Right atrium auricular region (tissue), 2 donors: ENCODE data around the gene ADAMTS9. TPM values are rescaled to one million over a fixed set of nuclear protein-coding genes. Genes with fewer than 3 reads are reported as not detected.

ENCODE experiments used
- DNase-seq: peaks from one replicate; pipeline ENCODE4 v3.0.0-alpha.2; 2019; ENCODE audit warnings: low spot score
- H3K27ac ChIP-seq, 2 donors: fragments of 200-600 bp; sonication (generic); 1 replicate in 1 of 2; 2 replicates in 1 of 2; pipeline ENCODE4 v1.5.1; 2016 to 2019
- H3K27me3 ChIP-seq, 2 donors: fragments of 200-600 bp; sonication (generic); one replicate each; pipeline versions ENCODE4 v1.5.1 to v1.6.0; 2017 to 2019
- H3K36me3 ChIP-seq: fragments of 200-600 bp; sonication (generic); one replicate; pipeline ENCODE4 v1.5.1; 2016
- H3K4me1 ChIP-seq, 2 donors: fragments of 200-600 bp; sonication (generic); one replicate each; pipeline versions ENCODE4 v1.5.1 to v1.6.0; 2017 to 2019
- H3K4me3 ChIP-seq, 2 donors: fragments of 200-600 bp; sonication (generic); 1 replicate in 1 of 2; 2 replicates in 1 of 2; pipeline ENCODE4 v1.5.1; 2017 to 2019; ENCODE audit warnings: mild to moderate bottlenecking in 1 of 2, moderate library complexity in 1 of 2
- H3K9me3 ChIP-seq, 2 donors: fragments of 200-600 bp; sonication (generic); one replicate each; pipeline ENCODE4 v1.5.1; 2019
- total RNA-seq, 2 donors: library from RNA; depleted of rRNA; stranded (reverse); fragments of >200 nt; gene quantifications; one replicate each; pipeline ENCODE4 v1.1.0, GENCODE V29; 2016
- TF ChIP-seq, protein P1 (sequence below), 2 donors: fragments of 200-600 bp; sonication (generic); IDR thresholded peaks; one replicate each; pipeline ENCODE4 v1.5.1; 2019; ENCODE audit warnings: antibody characterized with exemption in 2 of 2

The ADAMTS9 gene
- total RNA-seq, 2 donors from 2014 or later, result 20.2 to 21.0 TPM

DNA sequence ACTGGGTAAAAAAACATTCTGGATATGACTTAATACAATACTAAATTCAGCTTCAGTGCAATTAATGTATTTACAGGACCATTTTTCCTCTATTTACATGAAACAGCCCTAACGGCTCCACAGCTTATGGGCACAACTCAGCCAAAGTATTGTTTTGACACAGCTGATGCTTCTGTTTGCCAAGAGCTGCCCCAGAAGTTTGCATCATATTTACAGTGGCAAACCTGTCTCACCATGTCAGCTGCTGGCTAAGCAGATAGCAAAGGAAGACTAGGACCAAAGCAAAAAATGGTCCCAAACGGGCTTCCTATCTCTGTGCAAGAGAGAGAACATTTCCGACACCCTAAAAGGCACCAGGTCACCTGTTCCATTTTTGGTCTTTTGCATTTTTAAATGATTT, 94.5 kb downstream of the ADAMTS9 start:
- no peak overlapping the region for H3K4me3 ChIP-seq
- no peaks in the 10 kb centered on the region for H3K9me3 ChIP-seq
- DNase-seq, result no peak
- peaks cover 26% of the 10 kb centered on the region for H3K36me3 ChIP-seq
- no peaks in the 10 kb centered on the region for H3K27me3 ChIP-seq
- peaks cover 0 to 30% of the 10 kb centered on the region in 2 donors for H3K4me1 ChIP-seq
- TF ChIP-seq, protein P1, sequence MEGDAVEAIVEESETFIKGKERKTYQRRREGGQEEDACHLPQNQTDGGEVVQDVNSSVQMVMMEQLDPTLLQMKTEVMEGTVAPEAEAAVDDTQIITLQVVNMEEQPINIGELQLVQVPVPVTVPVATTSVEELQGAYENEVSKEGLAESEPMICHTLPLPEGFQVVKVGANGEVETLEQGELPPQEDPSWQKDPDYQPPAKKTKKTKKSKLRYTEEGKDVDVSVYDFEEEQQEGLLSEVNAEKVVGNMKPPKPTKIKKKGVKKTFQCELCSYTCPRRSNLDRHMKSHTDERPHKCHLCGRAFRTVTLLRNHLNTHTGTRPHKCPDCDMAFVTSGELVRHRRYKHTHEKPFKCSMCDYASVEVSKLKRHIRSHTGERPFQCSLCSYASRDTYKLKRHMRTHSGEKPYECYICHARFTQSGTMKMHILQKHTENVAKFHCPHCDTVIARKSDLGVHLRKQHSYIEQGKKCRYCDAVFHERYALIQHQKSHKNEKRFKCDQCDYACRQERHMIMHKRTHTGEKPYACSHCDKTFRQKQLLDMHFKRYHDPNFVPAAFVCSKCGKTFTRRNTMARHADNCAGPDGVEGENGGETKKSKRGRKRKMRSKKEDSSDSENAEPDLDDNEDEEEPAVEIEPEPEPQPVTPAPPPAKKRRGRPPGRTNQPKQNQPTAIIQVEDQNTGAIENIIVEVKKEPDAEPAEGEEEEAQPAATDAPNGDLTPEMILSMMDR (IDR thresholded peaks at IDR 0.05), result no peak
- no peak overlapping the region for H3K27ac ChIP-seq

DNA sequence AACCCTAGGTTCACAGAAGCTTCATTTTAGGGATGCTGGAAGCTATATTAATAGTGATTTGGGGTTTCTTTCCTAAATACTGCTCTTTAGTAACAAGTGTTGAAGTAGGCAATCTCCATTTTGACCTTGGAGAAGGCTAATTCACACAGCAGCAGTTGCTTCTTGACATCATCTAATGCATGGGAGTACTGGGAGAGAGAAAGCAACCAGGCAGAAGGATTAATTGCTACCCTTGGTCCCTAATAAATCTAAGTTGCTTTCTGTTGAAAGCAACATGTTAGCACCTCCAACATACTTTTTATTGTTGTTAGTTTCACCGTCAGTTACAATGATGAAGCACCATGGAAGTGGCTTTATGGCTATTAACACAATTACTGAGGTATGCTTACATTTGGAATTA, 96.2 kb downstream of the ADAMTS9 start:
- Histone ChIP-seq H3K27me3 (no peaks in the 10 kb centered on the region), H3K36me3 (peaks cover 20% of the 10 kb centered on the region), H3K27ac (no peak overlapping the region), H3K4me3 (no peak overlapping the region), H3K9me3 (no peaks in the 10 kb centered on the region), H3K4me1 (peaks cover 0 to 30% of the 10 kb centered on the region in 2 donors)
- DNase-seq, result no peak
- TF ChIP-seq, protein P1 (IDR thresholded peaks at IDR 0.05), result no peak

DNA sequence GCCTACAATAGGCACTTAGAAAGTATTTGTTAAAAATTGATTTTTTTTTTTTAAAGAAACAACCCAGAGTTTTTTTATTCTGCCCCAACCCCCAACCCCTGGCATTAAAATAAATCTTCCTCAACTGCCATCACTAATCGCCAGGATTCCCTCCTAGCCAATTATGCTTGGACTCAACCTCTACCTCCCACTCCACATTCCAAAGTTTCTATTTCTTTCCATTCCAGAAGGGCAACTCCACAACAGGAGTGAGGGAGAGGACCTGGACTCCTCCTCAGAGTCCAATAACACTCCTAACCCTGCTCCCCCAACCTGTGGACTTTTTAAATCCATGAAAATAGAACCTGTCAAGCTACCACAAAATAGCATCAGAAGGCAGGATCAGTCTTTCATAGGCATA, 99.4 kb downstream of the ADAMTS9 start:
- no peaks in the 10 kb centered on the region for H3K27me3 ChIP-seq
- H3K36me3 ChIP-seq, result peaks cover 10% of the 10 kb centered on the region
- H3K9me3 ChIP-seq, result no peaks in the 10 kb centered on the region
- peaks cover 0 to 4% of the 10 kb centered on the region in 2 donors for H3K4me1 ChIP-seq
- DNase-seq, result no peak
- TF ChIP-seq, protein P1 (IDR thresholded peaks at IDR 0.05), result no peak
- no peak overlapping the region for H3K27ac ChIP-seq
- H3K4me3 ChIP-seq, result no peak overlapping the region

DNA sequence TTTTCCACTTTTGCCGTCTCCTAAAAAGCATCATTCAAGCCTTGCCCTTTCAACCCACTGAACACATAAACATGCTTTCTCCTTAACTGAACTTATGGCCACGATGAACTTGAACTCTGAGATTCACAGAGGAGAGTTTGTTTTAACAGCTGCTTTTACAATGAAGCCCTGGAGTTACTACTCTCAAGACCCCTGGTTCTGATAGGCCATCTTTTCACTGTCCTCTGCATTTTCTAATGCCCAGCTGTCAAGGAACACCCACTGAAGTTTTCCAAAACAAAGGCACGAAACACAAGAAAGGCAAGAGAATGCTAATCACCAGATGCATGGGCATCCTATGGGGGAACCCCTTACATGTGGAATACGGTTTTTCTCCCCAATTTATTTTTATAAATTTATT, 100.8 kb downstream of the ADAMTS9 start:
- Histone ChIP-seq H3K4me3 (no peak overlapping the region), H3K4me1 (no peaks in the 10 kb centered on the region), H3K27ac (no peak overlapping the region), H3K9me3 (no peaks in the 10 kb centered on the region), H3K27me3 (no peaks in the 10 kb centered on the region), H3K36me3 (peaks cover 3% of the 10 kb centered on the region)
- TF ChIP-seq, protein P1 (IDR thresholded peaks at IDR 0.05), result no peak
- DNase-seq, result no peak

DNA sequence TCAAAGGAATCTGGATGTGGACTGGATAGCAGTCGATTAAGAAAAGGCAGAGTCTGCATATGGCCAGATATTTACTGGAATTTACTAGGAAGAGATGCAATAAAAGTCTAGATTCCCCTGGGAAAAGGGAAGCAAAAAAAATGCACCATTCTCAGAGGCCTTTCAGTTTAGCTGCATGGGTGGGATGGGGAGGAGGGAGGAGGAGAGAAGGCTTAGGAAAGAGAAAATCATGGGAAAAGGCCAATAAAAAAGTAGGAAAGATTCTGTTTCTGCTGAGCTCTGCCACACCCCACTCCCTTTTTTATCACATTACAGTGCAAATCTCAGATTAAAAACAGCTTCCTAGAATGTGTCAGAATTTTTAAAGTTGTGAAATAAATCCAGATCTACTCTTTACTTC, 103.6 kb downstream of the ADAMTS9 start:
- no peak for DNase-seq
- Histone ChIP-seq H3K9me3 (no peaks in the 10 kb centered on the region), H3K27ac (no peak overlapping the region), H3K27me3 (no peaks in the 10 kb centered on the region), H3K4me1 (no peaks in the 10 kb centered on the region), H3K4me3 (no peak overlapping the region), H3K36me3 (no peaks in the 10 kb centered on the region)
- TF ChIP-seq, protein P1 (IDR thresholded peaks at IDR 0.05), result no peak

DNA sequence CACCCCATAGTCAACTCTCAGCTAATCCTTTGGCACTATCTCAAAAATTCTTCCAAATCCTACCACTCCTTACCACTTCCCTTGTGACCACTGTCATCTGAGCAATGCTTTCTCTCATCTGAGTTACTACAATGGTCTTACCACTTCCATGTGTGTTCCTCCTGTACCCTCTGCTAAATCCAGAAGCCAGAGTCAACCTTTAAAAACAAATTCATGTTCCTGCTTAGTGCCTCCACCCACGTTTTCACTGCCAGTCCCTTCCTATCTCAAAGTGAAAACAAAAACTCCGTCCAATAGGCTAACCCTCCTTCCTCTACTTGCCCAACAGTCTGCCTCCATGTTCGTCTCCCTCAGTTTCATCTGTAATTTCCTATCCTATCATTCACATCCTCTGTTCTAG, 109.0 kb downstream of the ADAMTS9 start:
- H3K27me3 ChIP-seq, result no peaks in the 10 kb centered on the region
- H3K4me1 ChIP-seq, result no peaks in the 10 kb centered on the region
- no peaks in the 10 kb centered on the region for H3K9me3 ChIP-seq
- no peaks in the 10 kb centered on the region for H3K36me3 ChIP-seq
- H3K4me3 ChIP-seq, result no peak overlapping the region
- no peak overlapping the region for H3K27ac ChIP-seq
- TF ChIP-seq, protein P1 (IDR thresholded peaks at IDR 0.05), result no peak
- no peak for DNase-seq
